GM10266 (cell line): ENCODE data around the gene SDK1.

ENCODE experiments used
- DNase-seq: peaks from one replicate; pipeline ENCODE4 v3.0.0; 2012; ENCODE audit errors: extremely low spot score
- CTCF ChIP-seq: IDR thresholded peaks from 2 replicates; pipeline ENCODE4 v1.5.1; 2012; ENCODE audit warnings: mild to moderate bottlenecking, low read depth; ENCODE audit not compliant: control insufficient read depth, insufficient read depth; ENCODE audit errors: missing control alignments

SDK1 gene

DNA sequence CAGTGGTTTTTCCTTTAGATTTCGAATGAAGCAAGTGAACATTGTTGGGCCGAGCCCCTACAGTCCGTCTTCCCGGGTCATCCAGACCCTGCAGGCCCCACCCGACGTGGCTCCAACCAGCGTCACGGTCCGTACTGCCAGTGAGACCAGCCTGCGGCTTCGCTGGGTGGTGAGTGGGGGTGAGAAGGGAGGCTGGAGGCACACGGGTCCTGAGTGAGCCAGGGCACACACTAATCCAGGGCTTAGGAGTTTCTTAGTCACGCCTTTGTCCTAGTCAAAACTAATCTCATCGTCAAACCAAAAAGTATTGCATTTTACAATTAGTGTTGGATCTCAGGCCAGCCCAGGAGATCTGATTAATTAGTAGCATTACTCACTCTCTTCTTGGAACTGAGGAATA lies 812.2 kb downstream of the SDK1 start:
- no peak for DNase-seq
- TF ChIP-seq CTCF: no peak

DNA sequence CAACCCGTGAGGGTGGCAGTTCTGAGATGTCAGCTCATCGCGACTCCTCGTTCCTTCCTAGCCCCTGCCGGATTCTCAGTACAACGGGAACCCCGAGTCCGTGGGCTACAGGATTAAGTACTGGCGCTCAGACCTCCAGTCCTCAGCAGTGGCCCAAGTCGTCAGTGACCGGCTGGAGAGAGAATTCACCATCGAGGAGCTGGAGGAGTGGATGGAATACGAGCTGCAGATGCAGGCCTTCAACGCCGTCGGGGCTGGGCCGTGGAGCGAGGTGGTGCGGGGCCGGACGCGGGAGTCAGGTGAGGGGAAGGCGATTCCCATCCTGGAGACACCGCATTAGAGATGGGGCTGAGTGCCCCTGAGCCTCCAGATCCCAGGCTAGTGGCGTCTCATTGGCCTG lies 812.9 kb downstream of the SDK1 start:
- TF ChIP-seq CTCF: no peak

DNA sequence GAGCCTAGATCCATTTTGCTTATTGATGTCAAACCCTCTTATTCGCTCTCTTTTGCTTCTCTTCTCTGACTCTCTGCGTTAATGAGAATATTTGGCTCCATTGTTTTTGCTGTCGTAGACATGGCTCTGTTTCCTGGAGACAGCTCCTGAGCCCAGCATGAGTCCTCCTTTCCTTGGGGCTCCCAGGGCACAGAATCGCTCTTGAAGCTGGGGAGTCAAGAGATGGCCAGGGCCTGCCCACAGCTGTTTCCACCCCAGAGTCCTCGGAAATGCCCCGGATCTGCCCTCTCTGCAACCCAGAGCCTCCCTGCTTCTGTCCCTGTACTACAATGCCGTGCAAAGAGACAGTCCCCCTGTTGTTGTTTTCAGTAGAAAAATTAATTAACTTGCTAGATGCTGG lies 814.4 kb downstream of the SDK1 start:
- TF ChIP-seq CTCF: no peak
- no peak for DNase-seq

More for the DNA sequence above, 812.9 kb downstream of the SDK1 start:
- DNase-seq: no peak

DNA sequence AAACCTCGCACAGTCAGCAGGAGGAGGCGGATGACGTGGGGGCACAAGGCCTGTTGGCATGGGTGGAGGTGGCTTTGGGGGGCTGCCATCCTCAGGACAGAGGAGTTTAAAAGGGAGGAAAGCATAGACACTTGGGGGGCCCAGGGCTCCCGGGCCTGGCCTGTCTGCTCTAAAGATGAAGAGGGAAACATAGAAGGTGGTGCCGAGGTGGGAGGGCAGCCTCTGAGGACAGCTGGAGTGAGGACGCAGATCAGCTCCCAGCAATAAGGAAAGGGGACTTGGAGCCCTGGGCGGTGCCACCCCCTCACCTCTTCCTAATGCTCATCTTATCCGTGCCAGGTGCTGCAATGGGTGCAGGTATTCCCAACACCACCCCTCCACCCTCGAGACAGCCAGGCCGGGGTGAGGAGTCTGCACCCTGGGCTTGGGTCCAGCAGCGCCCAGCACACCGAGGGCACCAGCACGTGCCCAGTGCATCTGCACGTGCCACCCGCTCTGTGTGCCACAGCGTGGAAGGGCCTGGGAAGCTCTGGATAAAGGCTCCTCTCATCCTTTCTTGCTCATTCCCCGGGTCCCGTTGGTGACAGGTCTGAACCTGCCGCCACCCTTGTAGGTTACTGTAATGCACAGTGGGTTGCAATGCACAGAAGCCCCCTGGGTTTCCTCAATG lies 815.0 kb downstream of the SDK1 start:
- no peak for DNase-seq
- TF ChIP-seq CTCF: no peak

DNA sequence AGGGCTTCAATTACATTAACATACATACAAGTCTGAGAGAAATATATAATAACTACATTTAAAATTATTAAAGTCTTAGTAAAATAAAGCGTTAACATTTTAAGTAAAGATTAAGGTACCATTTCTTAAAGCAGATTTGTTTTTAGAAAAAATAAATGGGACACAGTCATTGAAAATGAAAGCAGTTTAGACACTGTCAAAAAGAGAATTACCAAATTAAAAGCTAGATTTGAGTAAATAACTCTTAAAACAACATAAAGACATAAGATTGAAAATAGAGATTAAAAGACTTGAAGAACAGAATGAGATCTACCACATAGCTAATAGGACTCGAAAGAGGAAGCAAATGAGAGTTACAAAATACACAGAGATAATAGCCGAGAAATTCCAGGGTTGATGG lies 818.8 kb downstream of the SDK1 start:
- no peak for TF ChIP-seq CTCF
- DNase-seq: no peak

DNA sequence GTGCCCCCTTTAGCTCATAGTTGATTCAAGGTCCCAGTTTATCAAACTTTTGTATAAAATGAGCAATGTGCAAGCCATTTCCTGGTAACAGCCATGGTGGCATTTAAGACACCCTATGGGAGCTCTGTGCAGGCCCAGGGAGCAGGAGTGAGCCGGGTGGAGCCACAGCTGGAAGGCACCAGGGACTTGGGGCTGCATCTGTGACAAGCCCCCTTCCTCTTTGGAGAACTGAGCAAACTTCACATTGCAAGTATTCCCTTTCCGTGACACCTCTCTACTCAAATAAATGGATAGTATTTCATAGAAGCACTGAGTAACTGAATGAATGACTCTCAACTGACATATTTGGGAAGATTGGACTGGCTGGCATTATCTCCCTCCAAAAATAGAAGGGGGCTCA lies 822.3 kb downstream of the SDK1 start:
- DNase-seq: no peak
- no peak for TF ChIP-seq CTCF

GRCh38 chr7:4123823-4124222 lies 822.8 kb downstream of the SDK1 start:
- DNase-seq: no peak
- TF ChIP-seq CTCF: no peak
